Fibroblast of lung (primary cell): ENCODE measurements around the gene C3orf38. TPM values are rescaled to one million over a fixed set of nuclear protein-coding genes. Genes with fewer than 3 reads are reported as not detected.
"Not testable (repeated sequence)": the region's sequence is repeated elsewhere in the genome, so short reads cannot be mapped to it uniquely, and the experiment has no call there.

Source experiments
- DNase-seq, 2 donors: peaks; one replicate each; pipeline versions ENCODE4 v3.0.0 to v3.0.0-alpha.2; 2010; ENCODE audit warnings: low read depth in 2 of 2
- H2AFZ ChIP-seq: 2 replicates; pipeline ENCODE4 v1.5.1; 2012; ENCODE audit warnings: low read length, control low read depth, inconsistent platforms
- H3K27ac ChIP-seq: 2 replicates; pipeline ENCODE4 v1.5.1; 2011; ENCODE audit warnings: low read length, control low read depth; ENCODE audit not compliant: insufficient read depth
- H3K27me3 ChIP-seq: 2 replicates; pipeline ENCODE4 v1.5.1; 2011; ENCODE audit warnings: mild to moderate bottlenecking, low read length; ENCODE audit not compliant: control insufficient read depth, insufficient read depth
- H3K36me3 ChIP-seq: 2 replicates; pipeline ENCODE4 v1.5.1; 2011; ENCODE audit warnings: low read length; ENCODE audit not compliant: control insufficient read depth, insufficient read depth
- H3K4me1 ChIP-seq: 2 replicates; pipeline ENCODE4 v1.5.1; 2011; ENCODE audit warnings: low read length; ENCODE audit not compliant: control insufficient read depth, insufficient read depth; ENCODE audit errors: extremely low read depth
- H3K4me2 ChIP-seq: 2 replicates; pipeline ENCODE4 v1.5.1; 2011; ENCODE audit warnings: low read length, control low read depth; ENCODE audit not compliant: insufficient read depth; ENCODE audit errors: extremely low read depth
- H3K4me3 ChIP-seq, 4 experiments: fragments of 200-600 bp in 1 of 4; sonication (generic) in 1 of 4; replicated peaks in 1 of 4; 2 replicates each; pipeline ENCODE4 v1.5.1; 2011 to 2016; ENCODE audit warnings: low read length in 4 of 4, low read depth in 3 of 4, mild to moderate bottlenecking in 3 of 4, control low read depth in 2 of 4, inconsistent platforms in 1 of 4, mixed read lengths in 1 of 4; ENCODE audit not compliant: insufficient read depth in 1 of 4; ENCODE audit errors: control extremely low read depth in 1 of 4
- H3K79me2 ChIP-seq: 2 replicates; pipeline ENCODE4 v1.5.1; 2012; ENCODE audit warnings: mild to moderate bottlenecking, low read length, inconsistent platforms; ENCODE audit not compliant: control insufficient read depth, insufficient read depth
- H3K9ac ChIP-seq: 2 replicates; pipeline ENCODE4 v1.5.1; 2011; ENCODE audit warnings: mild to moderate bottlenecking, low read length, control low read depth; ENCODE audit not compliant: insufficient read depth
- H3K9me3 ChIP-seq: 2 replicates; pipeline ENCODE4 v1.5.1; 2012; ENCODE audit warnings: low read depth, low read length; ENCODE audit not compliant: control insufficient read depth, insufficient read depth
- H4K20me1 ChIP-seq: 2 replicates; pipeline ENCODE4 v1.5.1; 2011; ENCODE audit warnings: low read length; ENCODE audit not compliant: control insufficient read depth, insufficient read depth; ENCODE audit errors: extremely low read depth
- EZH2 ChIP-seq: IDR thresholded peaks from 2 replicates; pipeline ENCODE4 v1.5.1; 2012; ENCODE audit warnings: low read length, control low read depth, mild to moderate bottlenecking; ENCODE audit errors: missing control alignments
- polyA plus RNA-seq, 2 donors: library from polyadenylated mRNA; depleted of rRNA in 1 of 2; stranded (reverse) in 1 of 2; unstranded in 1 of 2; fragments of >200 nt; gene quantifications; 2 replicates each; pipeline ENCODE4 v1.2.1, GENCODE V29; 2011 to 2012; ENCODE audit warnings: missing spikeins in 1 of 2
- total RNA-seq: library from RNA; depleted of rRNA; stranded (reverse); fragments of >200 nt; gene quantifications from 2 replicates; pipeline ENCODE4 v1.2.1, GENCODE V29; 2014
- TF ChIP-seq, protein P1 (sequence below), 2 donors: IDR thresholded peaks in 1 of 2; conservative IDR thresholded peaks in 1 of 2; 1 replicate in 1 of 2; 2 replicates in 1 of 2; pipeline ENCODE4 v1.5.1; 2011 to 2012; ENCODE audit warnings: low read length in 2 of 2, control low read depth in 1 of 2, inconsistent platforms in 1 of 2, low read depth in 1 of 2, mild to moderate bottlenecking in 1 of 2

The C3orf38 gene
- total and polyA plus RNA-seq, 2 donors (not counting 1 experiment from before 2014, with no cell fraction given), result 24.5 to 26.4 TPM

DNA sequence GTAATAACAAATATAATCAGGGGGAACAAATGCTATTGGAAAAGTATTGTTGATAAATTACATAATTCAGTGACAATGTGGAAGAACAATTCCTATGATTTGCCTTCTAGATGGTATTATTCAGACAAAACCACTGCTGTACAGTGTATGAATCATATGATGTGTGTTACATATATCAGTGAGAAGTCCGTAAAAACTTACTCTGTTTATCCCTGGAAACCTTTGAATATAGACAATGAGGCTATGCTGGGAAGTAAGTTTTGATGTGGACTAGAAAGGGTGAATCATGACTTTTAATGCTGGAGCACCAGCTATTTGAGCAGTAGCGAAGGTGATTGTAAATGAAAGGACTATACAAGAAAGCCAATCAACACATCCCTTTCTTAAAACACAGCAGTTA is 17.9 kb downstream of the C3orf38 start:
- H3K27me3 ChIP-seq, result no peaks in the 10 kb centered on the region
- no peaks in the 10 kb centered on the region for H3K36me3 ChIP-seq
- no peak overlapping the region for H3K27ac ChIP-seq
- H2AFZ ChIP-seq, result no peak overlapping the region
- no peaks in the 10 kb centered on the region for H4K20me1 ChIP-seq
- H3K4me3 ChIP-seq, result no peak overlapping the region
- no peak overlapping the region for H3K4me2 ChIP-seq
- no peaks in the 10 kb centered on the region for H3K4me1 ChIP-seq
- peak in 1 of 2 donors; percentile 47 for DNase-seq
- H3K79me2 ChIP-seq, result no peaks in the 10 kb centered on the region
- TF ChIP-seq EZH2, result no peak
- TF ChIP-seq, protein P1, sequence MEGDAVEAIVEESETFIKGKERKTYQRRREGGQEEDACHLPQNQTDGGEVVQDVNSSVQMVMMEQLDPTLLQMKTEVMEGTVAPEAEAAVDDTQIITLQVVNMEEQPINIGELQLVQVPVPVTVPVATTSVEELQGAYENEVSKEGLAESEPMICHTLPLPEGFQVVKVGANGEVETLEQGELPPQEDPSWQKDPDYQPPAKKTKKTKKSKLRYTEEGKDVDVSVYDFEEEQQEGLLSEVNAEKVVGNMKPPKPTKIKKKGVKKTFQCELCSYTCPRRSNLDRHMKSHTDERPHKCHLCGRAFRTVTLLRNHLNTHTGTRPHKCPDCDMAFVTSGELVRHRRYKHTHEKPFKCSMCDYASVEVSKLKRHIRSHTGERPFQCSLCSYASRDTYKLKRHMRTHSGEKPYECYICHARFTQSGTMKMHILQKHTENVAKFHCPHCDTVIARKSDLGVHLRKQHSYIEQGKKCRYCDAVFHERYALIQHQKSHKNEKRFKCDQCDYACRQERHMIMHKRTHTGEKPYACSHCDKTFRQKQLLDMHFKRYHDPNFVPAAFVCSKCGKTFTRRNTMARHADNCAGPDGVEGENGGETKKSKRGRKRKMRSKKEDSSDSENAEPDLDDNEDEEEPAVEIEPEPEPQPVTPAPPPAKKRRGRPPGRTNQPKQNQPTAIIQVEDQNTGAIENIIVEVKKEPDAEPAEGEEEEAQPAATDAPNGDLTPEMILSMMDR (conservative IDR thresholded peaks at IDR 0.05 in 1 of 2, IDR thresholded peaks at IDR 0.05 in 1 of 2; ENCODE audit: low read depth in 1 of 2, low read length in 2 of 2), result no peak
- H3K9me3 ChIP-seq, result no peaks in the 10 kb centered on the region
- H3K9ac ChIP-seq, result no peak overlapping the region

DNA sequence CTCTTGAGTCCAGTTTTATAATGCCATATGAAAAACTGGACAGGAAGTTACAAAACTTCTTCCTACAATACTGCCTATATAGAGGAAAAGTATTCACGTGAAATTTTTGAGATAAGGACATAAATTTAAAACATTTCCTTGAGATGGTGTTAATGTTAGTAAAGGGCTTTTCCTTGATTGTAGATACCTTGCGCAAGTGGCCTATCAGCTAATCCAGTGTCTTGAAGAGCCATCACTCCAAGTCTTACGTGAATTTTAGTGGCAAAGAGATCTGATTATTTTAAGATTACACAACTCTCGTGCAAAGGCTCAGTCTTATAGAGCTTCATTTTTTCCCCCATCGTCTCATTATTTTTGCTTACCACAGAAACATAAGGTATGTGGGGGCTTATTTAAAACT is 18.4 kb downstream of the C3orf38 start:
- Histone ChIP-seq H3K4me2 (no peak overlapping the region), H3K9me3 (no peaks in the 10 kb centered on the region), H3K36me3 (no peaks in the 10 kb centered on the region), H3K79me2 (no peaks in the 10 kb centered on the region), H3K4me3 (no peak overlapping the region), H3K27ac (no peak overlapping the region), H2AFZ (no peak overlapping the region), H3K9ac (no peak overlapping the region), H3K27me3 (no peaks in the 10 kb centered on the region), H4K20me1 (no peaks in the 10 kb centered on the region), H3K4me1 (no peaks in the 10 kb centered on the region)
- no peak for DNase-seq
- TF ChIP-seq EZH2, result no peak
- TF ChIP-seq, protein P1 (conservative IDR thresholded peaks at IDR 0.05 in 1 of 2, IDR thresholded peaks at IDR 0.05 in 1 of 2; ENCODE audit: low read depth in 1 of 2, low read length in 2 of 2), result no peak

DNA sequence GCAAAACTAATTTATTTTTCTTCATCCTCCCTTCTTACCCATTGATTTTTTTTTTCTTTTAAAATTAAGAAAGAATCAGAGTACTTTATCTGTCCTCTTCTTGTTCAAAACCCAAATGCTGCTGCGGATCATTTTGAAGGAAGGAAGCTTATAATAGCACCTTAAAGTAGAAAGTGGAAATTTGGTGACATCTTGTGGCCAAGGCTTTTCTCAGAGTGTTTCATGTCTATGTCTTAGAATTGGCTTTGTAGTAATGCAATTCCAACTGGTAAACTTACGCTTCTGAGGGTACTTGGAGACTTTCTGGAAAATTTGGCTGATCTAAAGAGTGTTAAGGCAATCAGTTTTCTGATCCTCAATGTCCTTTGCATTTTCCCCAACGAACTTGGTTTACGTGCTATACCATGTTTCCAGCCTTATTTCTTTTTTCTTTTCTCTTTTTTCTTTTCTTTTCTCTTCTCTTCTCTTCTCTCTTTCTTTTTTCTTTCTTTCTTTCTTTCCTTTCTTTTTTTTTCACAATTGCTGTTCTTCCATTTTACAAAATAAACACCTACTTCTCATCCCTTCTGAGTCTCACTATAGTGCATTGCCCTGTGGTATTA is 30.7 kb downstream of the C3orf38 start:
- H3K79me2 ChIP-seq, result no peaks in the 10 kb centered on the region
- TF ChIP-seq, protein P1 (conservative IDR thresholded peaks at IDR 0.05 in 1 of 2, IDR thresholded peaks at IDR 0.05 in 1 of 2; ENCODE audit: low read depth in 1 of 2, low read length in 2 of 2), result peak; percentile 52 to 54
- no peak for TF ChIP-seq EZH2
- no peaks in the 10 kb centered on the region for H3K27me3 ChIP-seq
- no peak overlapping the region for H3K4me2 ChIP-seq
- no peaks in the 10 kb centered on the region for H3K36me3 ChIP-seq
- H3K4me3 ChIP-seq, result no peak overlapping the region
- no peak overlapping the region for H2AFZ ChIP-seq
- H4K20me1 ChIP-seq, result no peaks in the 10 kb centered on the region
- H3K4me1 ChIP-seq, result no peaks in the 10 kb centered on the region
- no peak overlapping the region for H3K27ac ChIP-seq
- no peaks in the 10 kb centered on the region for H3K9me3 ChIP-seq
- H3K9ac ChIP-seq, result no peak overlapping the region
- DNase-seq, result peak; percentile 41 to 71

DNA sequence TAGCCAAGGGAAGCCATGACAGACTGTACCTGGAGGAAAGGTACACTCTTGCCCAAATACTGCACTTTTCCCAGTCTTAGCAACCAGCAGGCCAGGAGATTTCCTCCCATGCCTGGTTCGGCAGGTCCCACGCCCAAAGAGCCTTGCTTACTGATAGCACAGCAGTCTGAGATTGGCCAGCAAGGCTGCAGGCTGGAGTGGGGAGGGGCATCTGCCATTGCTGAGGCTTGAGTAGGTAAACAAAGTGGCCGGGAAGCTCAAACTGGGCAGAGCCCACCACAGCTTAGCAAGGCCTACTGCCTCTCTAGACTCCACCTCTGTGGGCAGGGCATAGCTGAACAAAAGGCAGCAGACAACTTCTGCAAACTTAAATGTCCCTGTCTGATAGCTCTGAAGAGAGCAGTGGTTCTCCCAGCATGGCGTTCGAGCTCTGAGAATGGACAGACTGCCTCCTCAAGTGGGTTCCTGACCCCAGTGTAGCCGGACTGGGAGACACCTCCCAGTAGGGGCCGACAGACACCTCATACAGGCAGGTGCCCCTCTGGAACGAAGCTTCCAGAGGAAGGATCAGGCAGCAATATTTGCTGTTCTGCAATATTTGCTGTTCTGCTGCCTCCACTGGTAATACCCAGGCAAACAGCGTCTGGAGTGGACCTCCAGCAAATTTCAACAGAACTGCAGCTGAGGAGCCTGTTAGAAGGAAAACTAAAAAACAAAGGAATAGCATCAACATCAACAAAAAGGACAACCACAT is 32.6 kb downstream of the C3orf38 start:
- DNase-seq, H3K4me2 ChIP-seq, H3K4me1 ChIP-seq, H3K79me2 ChIP-seq, H3K9me3 ChIP-seq, H3K36me3 ChIP-seq, H3K4me3 ChIP-seq, H3K27me3 ChIP-seq, H3K9ac ChIP-seq, H4K20me1 ChIP-seq, H3K27ac ChIP-seq, H2AFZ ChIP-seq: not testable (repeated sequence)
